CD4-positive, alpha-beta T cell (primary cell): ENCODE data around the gene ITGA11. TPM values are rescaled to one million over a fixed set of nuclear protein-coding genes. Genes with fewer than 3 reads are reported as not detected.

ENCODE experiments used
- ATAC-seq: fragments of 200-7000 bp; cut with Tn5 transposase; one replicate; pipeline ENCODE4 v1.10.0; 2022; ENCODE audit warnings: mild to moderate bottlenecking; ENCODE audit not compliant: poor library complexity
- CTCF ChIA-PET: fragments of 350-600 bp; sonication (Branson Sonifier 250); formaldehyde crosslinking; loops from one replicate; lab custom pipeline; 2021; ENCODE audit warnings: antibody characterized with exemption, inconsistent platforms; lab: Charles Lee
- POLR2A ChIA-PET: fragments of 350-600 bp; sonication (Branson Sonifier 250); formaldehyde crosslinking; loops from one replicate; lab custom pipeline; 2021; ENCODE audit warnings: antibody characterized with exemption, inconsistent platforms; lab: Charles Lee
- DNase-seq, 14 experiments: peaks; one replicate each; pipeline ENCODE4 v3.0.0-alpha.2; 2013 to 2020; ENCODE audit warnings: mixed read lengths in 2 of 14
- H3K27ac ChIP-seq, 2 donors: one replicate each; pipeline versions ENCODE4 v1.5.1 to v1.7.0; 2013; ENCODE audit warnings: low read length in 2 of 2, low read depth in 1 of 2, mild to moderate bottlenecking in 1 of 2
- H3K27me3 ChIP-seq, 2 experiments: 1 replicate in 1 of 2; 2 replicates in 1 of 2; pipeline versions ENCODE4 v1.6.1 to v1.7.0; 2013; ENCODE audit warnings: low read length in 2 of 2, control low read depth in 1 of 2, mild to moderate bottlenecking in 1 of 2, moderate library complexity in 1 of 2; ENCODE audit not compliant: insufficient read depth in 2 of 2, control insufficient read depth in 1 of 2
- H3K36me3 ChIP-seq: one replicate; pipeline ENCODE4 v1.6.1; 2013; ENCODE audit warnings: low read length, control low read depth; ENCODE audit not compliant: insufficient read depth
- H3K4me1 ChIP-seq: one replicate; pipeline ENCODE4 v1.6.1; 2013; ENCODE audit warnings: low read length, control low read depth; ENCODE audit not compliant: insufficient read depth
- H3K4me3 ChIP-seq: one replicate; pipeline ENCODE4 v1.5.1; 2013; ENCODE audit warnings: mild to moderate bottlenecking, low read length, moderate library complexity
- H3K9me3 ChIP-seq, 2 experiments: 1 replicate in 1 of 2; 2 replicates in 1 of 2; pipeline versions ENCODE4 v1.6.1 to v1.7.0; 2013; ENCODE audit warnings: low read length in 2 of 2, mild to moderate bottlenecking in 2 of 2, control low read depth in 1 of 2, moderate library complexity in 1 of 2; ENCODE audit not compliant: control insufficient read depth in 1 of 2, insufficient read depth in 1 of 2
- H3K27ac Mint-ChIP-seq: one replicate; pipeline ENCODE4 v1.8.0; 2020; ENCODE audit warnings: mixed read lengths
- H3K27me3 Mint-ChIP-seq: one replicate; pipeline ENCODE4 v1.8.0; 2021; ENCODE audit warnings: mixed read lengths
- H3K36me3 Mint-ChIP-seq: one replicate; pipeline ENCODE4 v1.8.0; 2021; ENCODE audit warnings: low read depth, mixed read lengths
- H3K4me1 Mint-ChIP-seq: one replicate; pipeline ENCODE4 v1.8.0; 2021; ENCODE audit warnings: low read depth, mixed read lengths
- H3K4me3 Mint-ChIP-seq: one replicate; pipeline ENCODE4 v1.8.0; 2020; ENCODE audit warnings: mild to moderate bottlenecking, mixed read lengths
- H3K9me3 Mint-ChIP-seq: one replicate; pipeline ENCODE4 v1.8.0; 2020; ENCODE audit warnings: mixed read lengths
- intact Hi-C, 2 experiments: fragments of 100-400 bp; cut with DNase I in 1 of 2; cut with micrococcal nuclease in 1 of 2; formaldehyde crosslinking; loops; one replicate each; pipeline versions ENCODE4 v1.15.1 to v1.9.0; 2023 to 2025; cut with DNase I, micrococcal nuclease
- total RNA-seq, 174 experiments: library from RNA in 2 of 174; stranded (reverse) in 2 of 174; gene quantifications; one replicate each; pipeline ENCODE4 v1.2.3 and lab custom pipeline; 2021 to 2026
- TF ChIP-seq, protein P1 (sequence below): fragments of 200-600 bp; IDR thresholded peaks from one replicate; pipeline ENCODE4 v1.8.0; 2022; ENCODE audit warnings: antibody characterized with exemption, mild to moderate bottlenecking

The ITGA11 gene
- total RNA-seq, 2 experiments from 2014 or later, result 0.08 to 0.20 TPM

DNA sequence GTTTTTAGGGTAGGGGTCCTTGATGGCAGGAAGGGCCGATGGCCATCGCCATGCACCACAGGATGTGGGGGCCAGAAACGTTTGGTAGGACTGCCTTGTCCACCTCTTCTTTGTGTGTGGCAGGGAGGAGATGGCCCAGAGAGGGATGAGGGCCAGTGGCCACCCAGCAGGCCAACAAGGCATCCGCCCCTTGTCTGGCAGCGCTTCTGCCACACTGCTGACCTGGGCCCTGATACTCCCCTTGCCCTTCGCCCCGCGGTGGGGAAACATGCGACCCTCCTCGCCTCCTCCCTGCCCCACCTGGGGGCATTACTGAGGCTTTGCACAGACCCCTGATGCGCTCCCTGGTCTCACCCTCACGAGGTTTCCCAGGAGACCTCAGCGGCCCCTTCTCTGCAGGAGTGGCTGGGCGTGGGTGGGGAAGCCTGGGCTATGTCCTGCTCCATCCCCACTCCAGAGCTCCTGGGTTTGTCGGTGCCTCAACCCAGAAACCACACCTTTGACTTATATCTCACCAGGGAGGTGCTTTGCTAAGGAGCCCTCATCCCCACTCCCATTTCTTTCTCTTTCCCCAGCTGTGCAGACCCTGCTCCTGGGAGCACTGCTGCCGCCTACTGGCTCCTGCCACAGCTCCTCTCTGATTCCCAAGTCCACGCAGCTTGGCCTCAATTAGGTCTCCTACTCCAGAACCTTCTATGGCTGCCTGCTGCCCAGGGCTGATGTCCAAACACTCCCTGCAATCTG is 115.7 kb downstream of the ITGA11 start:
- Histone ChIP-seq H3K27me3 (no peaks in the 10 kb centered on the region), H3K4me3 (no peak overlapping the region), H3K27ac (no peak overlapping the region), H3K36me3 (no peaks in the 10 kb centered on the region), H3K9me3 (no peaks in the 10 kb centered on the region), H3K4me1 (no peaks in the 10 kb centered on the region)
- intact Hi-C loops, result no loop called here
- POLR2A ChIA-PET, result interaction anchor here (1.0 to 2.1 kb wide), 3 partner anchors 10 to 63 kb away, joined by 3 to 6 read pairs (median 5); no protein-coding TSS in a partner anchor
- Mint-ChIP-seq H3K27ac (no peak overlapping the region), H3K27me3 (no peaks in the 10 kb centered on the region), H3K36me3 (no peaks in the 10 kb centered on the region), H3K9me3 (no peaks in the 10 kb centered on the region), H3K4me1 (peaks cover 10% of the 10 kb centered on the region), H3K4me3 (no peak overlapping the region)
- CTCF ChIA-PET, result interaction anchor here (0.8 kb wide), 1 partner anchor 10 kb away, joined by 3 read pairs; no protein-coding TSS in a partner anchor
- TF ChIP-seq, protein P1, sequence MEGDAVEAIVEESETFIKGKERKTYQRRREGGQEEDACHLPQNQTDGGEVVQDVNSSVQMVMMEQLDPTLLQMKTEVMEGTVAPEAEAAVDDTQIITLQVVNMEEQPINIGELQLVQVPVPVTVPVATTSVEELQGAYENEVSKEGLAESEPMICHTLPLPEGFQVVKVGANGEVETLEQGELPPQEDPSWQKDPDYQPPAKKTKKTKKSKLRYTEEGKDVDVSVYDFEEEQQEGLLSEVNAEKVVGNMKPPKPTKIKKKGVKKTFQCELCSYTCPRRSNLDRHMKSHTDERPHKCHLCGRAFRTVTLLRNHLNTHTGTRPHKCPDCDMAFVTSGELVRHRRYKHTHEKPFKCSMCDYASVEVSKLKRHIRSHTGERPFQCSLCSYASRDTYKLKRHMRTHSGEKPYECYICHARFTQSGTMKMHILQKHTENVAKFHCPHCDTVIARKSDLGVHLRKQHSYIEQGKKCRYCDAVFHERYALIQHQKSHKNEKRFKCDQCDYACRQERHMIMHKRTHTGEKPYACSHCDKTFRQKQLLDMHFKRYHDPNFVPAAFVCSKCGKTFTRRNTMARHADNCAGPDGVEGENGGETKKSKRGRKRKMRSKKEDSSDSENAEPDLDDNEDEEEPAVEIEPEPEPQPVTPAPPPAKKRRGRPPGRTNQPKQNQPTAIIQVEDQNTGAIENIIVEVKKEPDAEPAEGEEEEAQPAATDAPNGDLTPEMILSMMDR, result no peak
- ATAC-seq (no peak), DNase-seq (peak in 1 of 14 experiments; percentile 26)

DNA sequence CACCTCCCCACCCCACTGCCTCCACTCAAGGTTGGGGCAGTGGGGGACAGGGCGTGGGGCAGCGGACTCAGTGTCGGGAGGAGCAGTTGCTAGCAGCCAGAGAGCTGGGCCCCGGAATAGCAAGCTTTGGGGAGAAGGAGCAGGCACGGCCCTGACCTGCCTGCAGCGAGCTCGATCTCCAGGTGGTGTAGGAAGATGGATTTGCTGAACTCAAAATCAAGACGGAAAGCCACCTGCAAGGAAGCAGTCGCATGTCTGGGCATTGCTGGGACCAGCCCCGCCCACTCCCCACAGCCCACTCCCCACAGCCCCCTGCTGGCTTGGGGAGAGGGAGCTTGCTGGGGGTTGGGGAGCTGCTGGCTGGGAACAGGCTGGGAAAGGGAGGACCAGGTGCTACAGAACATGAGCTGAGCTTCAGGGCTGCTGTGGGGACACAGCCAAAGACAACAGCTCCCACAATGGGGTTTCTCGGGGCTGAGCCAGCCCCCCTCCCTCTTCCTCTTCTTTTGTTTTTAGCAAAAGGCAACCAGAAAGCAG is 116.4 kb downstream of the ITGA11 start:
- H3K27ac Mint-ChIP-seq, result no peak overlapping the region
- ChIA-PET CTCF (interaction anchor here (1.4 kb wide), 1 partner anchor 9 kb away, joined by 4 read pairs; no protein-coding TSS in a partner anchor), POLR2A (interaction anchor here (1.0 to 2.1 kb wide), 3 partner anchors 9 to 63 kb away, joined by 3 to 6 read pairs (median 5); no protein-coding TSS in a partner anchor)
- no peak overlapping the region for H3K4me3 ChIP-seq
- TF ChIP-seq, protein P1, result no peak
- H3K36me3 ChIP-seq, result no peaks in the 10 kb centered on the region
- no peaks in the 10 kb centered on the region for H3K36me3 Mint-ChIP-seq
- H3K27me3 Mint-ChIP-seq, result no peaks in the 10 kb centered on the region
- intact Hi-C loops, result no loop called here
- no peaks in the 10 kb centered on the region for H3K27me3 ChIP-seq
- no peaks in the 10 kb centered on the region for H3K9me3 Mint-ChIP-seq
- H3K27ac ChIP-seq, result no peak overlapping the region
- DNase-seq (peak in 1 of 14 experiments; percentile 8), ATAC-seq (no peak)
- H3K4me1 ChIP-seq, result no peaks in the 10 kb centered on the region
- no peak overlapping the region for H3K4me3 Mint-ChIP-seq
- H3K4me1 Mint-ChIP-seq, result peaks cover 10% of the 10 kb centered on the region
- H3K9me3 ChIP-seq, result no peaks in the 10 kb centered on the region

DNA sequence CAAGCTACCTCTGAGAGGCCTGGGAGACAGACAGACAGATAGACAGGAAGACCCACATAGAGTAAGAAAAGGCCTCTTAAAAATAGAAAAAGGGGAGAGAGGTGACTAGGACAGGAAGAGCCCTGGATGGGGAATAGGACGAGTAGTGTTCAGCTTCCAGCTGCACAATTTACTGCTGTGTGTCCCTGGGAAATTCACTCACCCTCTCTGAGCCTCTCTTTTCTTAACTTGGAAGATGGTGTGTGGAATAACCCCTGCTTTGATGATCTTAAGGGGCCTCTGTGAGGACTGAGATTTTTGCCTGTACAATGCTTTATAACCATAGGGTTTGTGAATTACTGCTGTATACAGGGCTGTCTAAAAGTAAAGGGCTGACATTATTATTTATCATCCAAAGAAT is 116.9 kb downstream of the ITGA11 start:
- Histone ChIP-seq H3K4me1 (no peaks in the 10 kb centered on the region), H3K4me3 (no peak overlapping the region), H3K27ac (no peak overlapping the region), H3K9me3 (no peaks in the 10 kb centered on the region), H3K27me3 (no peaks in the 10 kb centered on the region), H3K36me3 (no peaks in the 10 kb centered on the region)
- no peak overlapping the region for H3K27ac Mint-ChIP-seq
- no peaks in the 10 kb centered on the region for H3K36me3 Mint-ChIP-seq
- TF ChIP-seq, protein P1, result no peak
- H3K4me1 Mint-ChIP-seq, result peaks cover 10% of the 10 kb centered on the region
- DNase-seq (no peak), ATAC-seq (no peak)
- ChIA-PET CTCF (interaction anchor here (1.4 kb wide), 1 partner anchor 9 kb away, joined by 4 read pairs; no protein-coding TSS in a partner anchor), POLR2A (interaction anchor here (1.3 to 2.1 kb wide), 2 partner anchors 9 to 14 kb away, joined by 5 to 6 read pairs; no protein-coding TSS in a partner anchor)
- intact Hi-C loops, result no loop called here
- no peak overlapping the region for H3K4me3 Mint-ChIP-seq
- H3K9me3 Mint-ChIP-seq, result no peaks in the 10 kb centered on the region
- H3K27me3 Mint-ChIP-seq, result no peaks in the 10 kb centered on the region
